Smooth muscle cell (in vitro differentiated cells): ENCODE measurements around the gene PACS1. TPM values are rescaled to one million over a fixed set of nuclear protein-coding genes. Genes with fewer than 3 reads are reported as not detected.

Experiments used
- DNase-seq: peaks from one replicate; lab custom pipeline; 2025; ENCODE audit not compliant: unreplicated experiment; lab: John Stamatoyannopoulos, UW
- H2AFZ ChIP-seq: fragments of 200-600 bp; sonication (generic); 2 replicates; pipeline ENCODE4 v1.6.0; 2016; ENCODE audit warnings: antibody characterized with exemption, low read depth, mild to moderate bottlenecking
- H3F3A ChIP-seq: fragments of 200-600 bp; sonication (generic); 2 replicates; pipeline ENCODE4 v1.6.0; 2017; ENCODE audit warnings: antibody characterized with exemption, low read depth
- H3K27ac ChIP-seq: fragments of 200-600 bp; sonication (generic); 2 replicates; pipeline ENCODE4 v1.5.1; 2016; ENCODE audit warnings: low read depth, mild to moderate bottlenecking
- H3K27me3 ChIP-seq: fragments of 200-600 bp; sonication (generic); 2 replicates; pipeline ENCODE4 v1.6.1; 2016; ENCODE audit warnings: low read depth, mild to moderate bottlenecking
- H3K36me3 ChIP-seq: fragments of 200-600 bp; sonication (generic); 2 replicates; pipeline ENCODE4 v1.5.1; 2016; ENCODE audit warnings: low read depth
- H3K4me1 ChIP-seq: fragments of 200-600 bp; sonication (generic); 2 replicates; pipeline ENCODE4 v1.5.1; 2016; ENCODE audit warnings: low read depth
- H3K4me2 ChIP-seq: fragments of 200-600 bp; sonication (generic); 2 replicates; pipeline ENCODE4 v1.6.0; 2016; ENCODE audit warnings: mild to moderate bottlenecking
- H3K4me3 ChIP-seq: fragments of 200-600 bp; sonication (generic); 2 replicates; pipeline ENCODE4 v1.5.1; 2016; ENCODE audit warnings: mild to moderate bottlenecking
- H3K79me2 ChIP-seq: fragments of 200-600 bp; sonication (generic); 2 replicates; pipeline ENCODE4 v1.6.0; 2016; ENCODE audit warnings: low read depth, mild to moderate bottlenecking
- H3K9ac ChIP-seq: fragments of 200-600 bp; sonication (generic); 2 replicates; pipeline ENCODE4 v1.6.0; 2016; ENCODE audit warnings: low read depth
- H3K9me3 ChIP-seq: fragments of 200-600 bp; sonication (generic); replicated peaks from 2 replicates; pipeline ENCODE4 v1.5.1; 2016; ENCODE audit warnings: low read depth
- H4K20me1 ChIP-seq: fragments of 200-600 bp; sonication (generic); 2 replicates; pipeline ENCODE4 v1.6.0; 2016; ENCODE audit warnings: low read depth
- CTCF ChIP-seq: fragments of 200-600 bp; sonication (generic); IDR thresholded peaks from 2 replicates; pipeline ENCODE4 v1.5.1; 2017; ENCODE audit warnings: borderline replicate concordance, mild to moderate bottlenecking, antibody characterized with exemption; ENCODE audit not compliant: insufficient read depth, poor library complexity, severe bottlenecking
- WGBS: methylation state at CpG from one replicate; pipeline ENCODE4 v1.1.7; 2016; ENCODE audit warnings: low lambda C conversion rate; 5-methylcytosine and 5-hydroxymethylcytosine counted together
- polyA plus RNA-seq: library from polyadenylated mRNA; unstranded; fragments of >200 nt; fragmentation: Nextera tagmentation; extraction: Ambion mirVana; gene quantifications from 2 replicates; pipeline ENCODE4 v1.2.1, GENCODE V29; 2016
- total RNA-seq: library from RNA; depleted of rRNA; stranded (reverse); fragments of >200 nt; gene quantifications from 2 replicates; pipeline ENCODE4 v1.2.3, GENCODE V29; 2014

Gene PACS1
- total and polyA plus RNA-seq, 2 experiments from 2014 or later = 87.6 to 140 TPM

- 34% methylated on average over 5 of the region's 5 CpGs for WGBS
- H3K4me2 ChIP-seq = peak overlapping the region; percentile 65
- H3K27ac ChIP-seq = peak overlapping the region; percentile 87
- no peaks in the 10 kb centered on the region for H3K9me3 ChIP-seq
- no peak overlapping the region for H3K4me3 ChIP-seq
- H3K36me3 ChIP-seq = no peaks in the 10 kb centered on the region
- H3F3A ChIP-seq = peaks cover 35% of the 10 kb centered on the region
- H3K4me1 ChIP-seq = peaks cover 44% of the 10 kb centered on the region
- H2AFZ ChIP-seq = no peak overlapping the region
- peak overlapping the region; percentile 48 for H3K9ac ChIP-seq
- no peak for TF ChIP-seq CTCF
- H3K79me2 ChIP-seq = peaks cover 96% of the 10 kb centered on the region
- no peak for DNase-seq
- H3K27me3 ChIP-seq = no peaks in the 10 kb centered on the region
- peaks cover 77% of the 10 kb centered on the region for H4K20me1 ChIP-seq
These were observed 11.4 kb downstream of the PACS1 start for GRCh38 chr11:66081505-66081904.

GRCh38 chr11:66082946-66083698, 13.1 kb downstream of the PACS1 start:
- WGBS = 61% methylated on average over 4 of the region's 4 CpGs
- DNase-seq = no peak
- peak overlapping the region; percentile 75 for H3K4me2 ChIP-seq

GRCh38 chr11:66083767-66084166, 13.7 kb downstream of the PACS1 start:
- Histone ChIP-seq H3K79me2 (peaks cover 96% of the 10 kb centered on the region), H3F3A (peaks cover 25% of the 10 kb centered on the region), H3K27me3 (no peaks in the 10 kb centered on the region), H3K36me3 (peaks cover 3% of the 10 kb centered on the region), H3K9ac (peak overlapping the region; percentile 42), H3K9me3 (no peaks in the 10 kb centered on the region), H3K27ac (peak overlapping the region; percentile 87), H4K20me1 (peaks cover 77% of the 10 kb centered on the region), H3K4me1 (peaks cover 44% of the 10 kb centered on the region), H3K4me3 (no peak overlapping the region), H2AFZ (no peak overlapping the region), H3K4me2 (peak overlapping the region; percentile 75)
- DNase-seq = no peak
- WGBS = 85% methylated on average over 3 of the region's 3 CpGs
- no peak for TF ChIP-seq CTCF

More at GRCh38 chr11:66082946-66083698, 13.1 kb downstream of the PACS1 start:
- Histone ChIP-seq H4K20me1 (peaks cover 78% of the 10 kb centered on the region), H3K36me3 (no peaks in the 10 kb centered on the region), H3K27ac (peak overlapping the region; percentile 87), H2AFZ (no peak overlapping the region), H3K4me1 (peaks cover 44% of the 10 kb centered on the region), H3F3A (peaks cover 31% of the 10 kb centered on the region), H3K9me3 (no peaks in the 10 kb centered on the region), H3K9ac (no peak overlapping the region), H3K27me3 (no peaks in the 10 kb centered on the region), H3K4me3 (no peak overlapping the region), H3K79me2 (peaks cover 96% of the 10 kb centered on the region)
- TF ChIP-seq CTCF = no peak
